Bronchial epithelial cell (primary cell): ENCODE data around the gene PPY. TPM values are rescaled to one million over a fixed set of nuclear protein-coding genes. Genes with fewer than 3 reads are reported as not detected.

Experiments used
- DNase-seq: peaks from one replicate; pipeline ENCODE4 v3.0.0-alpha.2; 2010; ENCODE audit warnings: low read depth
- FAIRE-seq: peaks from 2 replicates; lab custom pipeline; 2011; peaks lifted over from hg19 to GRCh38; lab: Jason Lieb, UNC
- H3K27me3 ChIP-seq: 2 replicates; pipeline ENCODE4 v1.5.1; 2011; ENCODE audit warnings: low read length; ENCODE audit not compliant: control insufficient read depth, insufficient read depth
- H3K36me3 ChIP-seq: 2 replicates; pipeline ENCODE4 v1.5.1; 2011; ENCODE audit warnings: low read length; ENCODE audit not compliant: control insufficient read depth, insufficient read depth
- H3K4me3 ChIP-seq: 2 replicates; pipeline ENCODE4 v1.5.1; 2011; ENCODE audit warnings: mild to moderate bottlenecking, low read depth, low read length, control low read depth
- CTCF ChIP-seq: IDR thresholded peaks from 2 replicates; pipeline ENCODE4 v1.5.1; 2011; ENCODE audit warnings: mild to moderate bottlenecking, moderate library complexity, low read length, control low read depth, inconsistent platforms; ENCODE audit not compliant: insufficient read depth, severe bottlenecking
- total RNA-seq: library from RNA; depleted of rRNA; stranded (reverse); fragments of >200 nt; gene quantifications from 2 replicates; pipeline ENCODE4 v1.2.1, GENCODE V29; 2014

The PPY gene
- total RNA-seq, 1 donor from 2014 or later = not detected

- Histone ChIP-seq H3K27me3 (peaks cover 6% of the 10 kb centered on the region), H3K4me3 (no peak overlapping the region), H3K36me3 (no peaks in the 10 kb centered on the region)
- DNase-seq = no peak
- TF ChIP-seq CTCF = no peak
- FAIRE-seq = no peak
These were observed 16.6 kb upstream of the PPY start for GRCh38 chr17:43958748-43959352.

GRCh38 chr17:43956222-43956621, 13.9 kb upstream of the PPY start:
- peaks cover 26% of the 10 kb centered on the region for H3K27me3 ChIP-seq
- TF ChIP-seq CTCF = no peak
- H3K4me3 ChIP-seq = no peak overlapping the region
- no peak for FAIRE-seq
- DNase-seq = no peak
- no peaks in the 10 kb centered on the region for H3K36me3 ChIP-seq

- H3K36me3 ChIP-seq = no peaks in the 10 kb centered on the region
- DNase-seq (no peak), FAIRE-seq (no peak)
- no peak within 1 kb of the TSS for H3K4me3 ChIP-seq
- TF ChIP-seq CTCF = no peak
- H3K27me3 ChIP-seq = peaks cover 30% of the 10 kb centered on the region
These were observed 11.5 kb upstream of the PPY start, which contains the start of gene PYY for GRCh38 chr17:43953746-43954145. TSS of gene PYY (minus strand) at chr17:43953940. CDS start at chr17:43953483, 457 bp downstream.

- TF ChIP-seq CTCF = no peak
- H3K4me3 ChIP-seq = no peak overlapping the region
- no peak for DNase-seq
- FAIRE-seq = no peak
- H3K36me3 ChIP-seq = no peaks in the 10 kb centered on the region
- peaks cover 30% of the 10 kb centered on the region for H3K27me3 ChIP-seq
These were observed 10.7 kb upstream of the PPY start for GRCh38 chr17:43952724-43953666.

GRCh38 chr17:43952351-43952723, 10.1 kb upstream of the PPY start:
- peaks cover 30% of the 10 kb centered on the region for H3K27me3 ChIP-seq
- H3K36me3 ChIP-seq = no peaks in the 10 kb centered on the region
- FAIRE-seq (no peak), DNase-seq (no peak)
- TF ChIP-seq CTCF = no peak
- H3K4me3 ChIP-seq = no peak overlapping the region
